ENCODE data around the gene NFX1. TPM values are rescaled to one million over a fixed set of nuclear protein-coding genes. Genes with fewer than 3 reads are reported as not detected.

NFX1 gene
- total and polyA plus RNA-seq, 12 donors, result 14.5 to 44.1 (median 33.7) TPM

DNA sequence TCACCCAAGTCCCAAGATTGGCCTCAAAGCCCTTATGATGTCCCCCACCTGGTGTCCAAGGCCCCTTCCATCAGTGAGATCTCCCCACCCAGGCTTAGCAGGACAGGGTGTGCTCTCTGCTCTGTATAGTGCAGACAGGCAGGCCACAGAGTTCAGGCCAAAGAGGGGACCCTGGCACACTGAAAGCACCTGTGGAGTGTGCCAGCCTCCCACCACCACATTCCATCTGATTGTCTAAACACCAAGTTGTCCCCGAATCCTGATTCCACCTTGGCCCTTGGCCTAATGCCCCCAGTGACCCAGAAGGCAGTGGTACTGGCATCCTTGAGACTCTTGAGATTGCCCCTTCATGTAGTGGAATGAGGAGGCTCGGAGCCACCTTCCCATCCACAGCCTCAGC is 45.0 kb upstream of the NFX1 start:
- Histone ChIP-seq H3K27ac (no peak overlapping the region), H3K4me1 (peaks cover 0 to 2% (median 0%) of the 10 kb centered on the region in 9 donors), H3K36me3 (peaks cover 0 to 25% (median 0%) of the 10 kb centered on the region in 9 donors), H3K4me3 (no peak overlapping the region), H3K9me3 (no peaks in the 10 kb centered on the region), H3K27me3 (no peaks in the 10 kb centered on the region)
- ATAC-seq, result no peak
- intact Hi-C loops (cut with DNase I), result no loop called here
- DNase-seq, result no peak
- WGBS, 2 donors, result 95 to 97% methylated on average over 2 of the region's 2 CpGs
- TF ChIP-seq, protein P1, sequence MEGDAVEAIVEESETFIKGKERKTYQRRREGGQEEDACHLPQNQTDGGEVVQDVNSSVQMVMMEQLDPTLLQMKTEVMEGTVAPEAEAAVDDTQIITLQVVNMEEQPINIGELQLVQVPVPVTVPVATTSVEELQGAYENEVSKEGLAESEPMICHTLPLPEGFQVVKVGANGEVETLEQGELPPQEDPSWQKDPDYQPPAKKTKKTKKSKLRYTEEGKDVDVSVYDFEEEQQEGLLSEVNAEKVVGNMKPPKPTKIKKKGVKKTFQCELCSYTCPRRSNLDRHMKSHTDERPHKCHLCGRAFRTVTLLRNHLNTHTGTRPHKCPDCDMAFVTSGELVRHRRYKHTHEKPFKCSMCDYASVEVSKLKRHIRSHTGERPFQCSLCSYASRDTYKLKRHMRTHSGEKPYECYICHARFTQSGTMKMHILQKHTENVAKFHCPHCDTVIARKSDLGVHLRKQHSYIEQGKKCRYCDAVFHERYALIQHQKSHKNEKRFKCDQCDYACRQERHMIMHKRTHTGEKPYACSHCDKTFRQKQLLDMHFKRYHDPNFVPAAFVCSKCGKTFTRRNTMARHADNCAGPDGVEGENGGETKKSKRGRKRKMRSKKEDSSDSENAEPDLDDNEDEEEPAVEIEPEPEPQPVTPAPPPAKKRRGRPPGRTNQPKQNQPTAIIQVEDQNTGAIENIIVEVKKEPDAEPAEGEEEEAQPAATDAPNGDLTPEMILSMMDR (IDR thresholded peaks at IDR 0.05), result no peak

DNA sequence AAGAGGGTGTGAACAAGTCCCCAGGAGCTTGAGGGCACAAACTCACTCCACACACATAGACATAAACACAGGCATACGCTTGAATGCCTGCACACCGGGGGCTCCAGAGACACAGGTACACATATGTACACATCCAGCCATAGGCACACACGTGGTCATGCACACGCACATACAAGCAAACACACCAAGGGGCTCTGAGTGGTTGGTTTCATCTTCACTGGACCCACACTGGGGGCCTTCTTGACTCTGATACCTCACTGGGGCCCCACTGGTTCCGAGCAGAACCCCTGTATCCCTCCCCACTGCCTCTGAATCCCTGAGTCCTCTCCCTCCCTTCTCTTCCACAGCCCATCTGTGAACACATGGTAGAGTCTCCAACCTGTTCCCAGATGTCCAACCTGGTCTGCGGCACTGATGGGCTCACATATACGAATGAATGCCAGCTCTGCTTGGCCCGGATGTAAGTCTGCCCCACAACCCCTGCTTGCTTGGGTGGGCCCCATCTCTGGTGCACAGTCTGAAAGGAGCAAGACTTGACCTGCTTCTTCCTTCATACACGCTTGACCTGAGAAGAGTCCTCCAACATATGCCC is 44.0 kb upstream of the NFX1 start:
- Histone ChIP-seq H3K9me3 (no peaks in the 10 kb centered on the region), H3K36me3 (peaks cover 0 to 32% (median 3%) of the 10 kb centered on the region in 9 donors), H3K4me3 (no peak overlapping the region), H3K27ac (no peak overlapping the region), H3K4me1 (peaks cover 0 to 5% (median 0%) of the 10 kb centered on the region in 9 donors), H3K27me3 (no peaks in the 10 kb centered on the region)
- intact Hi-C loops (cut with DNase I), result no loop called here
- TF ChIP-seq, protein P1 (IDR thresholded peaks at IDR 0.05), result no peak
- 94 to 96% methylated on average over 9 of the region's 9 CpGs for WGBS, 2 donors
- no peak for ATAC-seq
- no peak for DNase-seq

DNA sequence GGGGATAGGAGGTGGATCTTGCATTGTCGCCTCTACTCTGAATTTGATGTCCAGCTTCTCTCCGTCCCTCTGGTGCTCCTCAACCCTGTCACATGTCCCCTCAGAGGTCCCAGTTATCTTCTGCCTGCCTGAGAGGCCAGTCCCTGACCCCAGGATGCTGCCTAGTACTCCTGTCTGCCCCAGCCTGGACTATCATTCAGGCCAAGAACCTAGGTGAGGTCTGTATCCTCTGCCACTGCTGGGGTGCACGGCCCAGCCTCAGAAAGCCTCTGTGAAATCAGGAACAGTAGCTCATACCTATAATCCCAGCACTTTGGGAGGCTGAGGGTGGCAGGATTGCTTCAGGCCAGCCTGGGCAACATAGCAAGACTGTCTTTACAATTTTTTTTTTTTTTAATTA is 41.7 kb upstream of the NFX1 start:
- Histone ChIP-seq H3K36me3 (peaks cover 0 to 52% (median 21%) of the 10 kb centered on the region in 9 donors), H3K27me3 (no peaks in the 10 kb centered on the region), H3K4me3 (no peak overlapping the region), H3K9me3 (no peaks in the 10 kb centered on the region), H3K4me1 (peaks cover 0 to 5% (median 0%) of the 10 kb centered on the region in 9 donors), H3K27ac (no peak overlapping the region)
- intact Hi-C loops (cut with DNase I), result no loop called here
- peak in 1 of 8 donors; percentile 17 for ATAC-seq
- TF ChIP-seq, protein P1 (IDR thresholded peaks at IDR 0.05), result no peak
- no peak for DNase-seq
- 93 to 96% methylated on average over 3 of the region's 3 CpGs for WGBS, 2 donors

DNA sequence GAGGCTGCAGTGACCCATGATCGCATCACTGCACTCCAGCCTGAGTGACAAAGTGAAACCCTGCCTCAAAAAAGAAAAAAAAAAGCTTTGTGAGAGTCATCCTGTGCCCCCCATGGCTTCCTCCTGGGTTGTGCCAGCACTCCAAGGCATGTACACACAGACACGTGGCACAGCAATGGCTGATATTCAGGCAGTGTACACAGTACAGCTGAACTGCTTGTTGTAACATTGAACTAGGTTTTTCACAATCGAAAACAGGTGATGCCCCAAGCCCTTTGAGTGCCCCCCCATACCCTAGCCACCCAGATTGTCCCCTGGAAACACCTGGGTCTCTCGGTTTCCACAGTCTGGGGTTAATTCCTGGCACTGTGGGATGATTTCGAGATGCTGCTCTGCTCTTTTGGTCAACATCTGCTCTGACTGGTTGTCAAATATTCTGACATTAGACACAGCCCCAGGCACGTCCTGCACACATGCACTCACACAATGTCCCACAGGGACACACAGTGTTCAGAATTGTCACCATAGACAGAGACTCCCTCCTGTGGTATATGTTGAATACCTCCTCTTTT is 41.1 kb upstream of the NFX1 start:
- H3K27ac ChIP-seq, result no peak overlapping the region
- 87 to 89% methylated on average over 6 of the region's 6 CpGs for WGBS, 2 donors
- H3K4me3 ChIP-seq, result no peak overlapping the region
- no peaks in the 10 kb centered on the region for H3K9me3 ChIP-seq
- H3K36me3 ChIP-seq, result peaks cover 0 to 58% (median 23%) of the 10 kb centered on the region in 9 donors
- peaks cover 0 to 5% (median 0%) of the 10 kb centered on the region in 9 donors for H3K4me1 ChIP-seq
- TF ChIP-seq, protein P1 (IDR thresholded peaks at IDR 0.05), result no peak
- DNase-seq (no peak), ATAC-seq (no peak)
- H3K27me3 ChIP-seq, result no peaks in the 10 kb centered on the region
- intact Hi-C loops (cut with DNase I), result no loop called here
